LNCaP clone FGC (cell line): ENCODE measurements around the gene ABCC5.
"Not testable (repeated sequence)": the region's sequence is repeated elsewhere in the genome, so short reads cannot be mapped to it uniquely, and the experiment has no call there.

Source experiments
- DNase-seq: peaks from one replicate; pipeline ENCODE4 v3.0.0-alpha.2; 2011; ENCODE audit warnings: low read depth
- H3K4me3 ChIP-seq: 2 replicates; pipeline ENCODE4 v1.5.1; 2011; ENCODE audit warnings: mild to moderate bottlenecking, low read depth, low read length, control low read depth
- TF ChIP-seq, protein P1 (sequence below): IDR thresholded peaks from 2 replicates; pipeline ENCODE4 v1.5.1; 2012; ENCODE audit warnings: mild to moderate bottlenecking; ENCODE audit not compliant: control insufficient read depth, insufficient read depth; ENCODE audit errors: extremely low read depth

The ABCC5 gene

GRCh38 chr3:184050217-184050847 is 32.6 kb upstream of the ABCC5 start:
- peak; percentile 93 for DNase-seq
- TF ChIP-seq, protein P1, sequence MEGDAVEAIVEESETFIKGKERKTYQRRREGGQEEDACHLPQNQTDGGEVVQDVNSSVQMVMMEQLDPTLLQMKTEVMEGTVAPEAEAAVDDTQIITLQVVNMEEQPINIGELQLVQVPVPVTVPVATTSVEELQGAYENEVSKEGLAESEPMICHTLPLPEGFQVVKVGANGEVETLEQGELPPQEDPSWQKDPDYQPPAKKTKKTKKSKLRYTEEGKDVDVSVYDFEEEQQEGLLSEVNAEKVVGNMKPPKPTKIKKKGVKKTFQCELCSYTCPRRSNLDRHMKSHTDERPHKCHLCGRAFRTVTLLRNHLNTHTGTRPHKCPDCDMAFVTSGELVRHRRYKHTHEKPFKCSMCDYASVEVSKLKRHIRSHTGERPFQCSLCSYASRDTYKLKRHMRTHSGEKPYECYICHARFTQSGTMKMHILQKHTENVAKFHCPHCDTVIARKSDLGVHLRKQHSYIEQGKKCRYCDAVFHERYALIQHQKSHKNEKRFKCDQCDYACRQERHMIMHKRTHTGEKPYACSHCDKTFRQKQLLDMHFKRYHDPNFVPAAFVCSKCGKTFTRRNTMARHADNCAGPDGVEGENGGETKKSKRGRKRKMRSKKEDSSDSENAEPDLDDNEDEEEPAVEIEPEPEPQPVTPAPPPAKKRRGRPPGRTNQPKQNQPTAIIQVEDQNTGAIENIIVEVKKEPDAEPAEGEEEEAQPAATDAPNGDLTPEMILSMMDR = no peak
- H3K4me3 ChIP-seq = no peak overlapping the region

GRCh38 chr3:184045995-184046394 is 28.3 kb upstream of the ABCC5 start:
- DNase-seq = no peak
- H3K4me3 ChIP-seq = no peak overlapping the region
- TF ChIP-seq, protein P1 = no peak

DNA sequence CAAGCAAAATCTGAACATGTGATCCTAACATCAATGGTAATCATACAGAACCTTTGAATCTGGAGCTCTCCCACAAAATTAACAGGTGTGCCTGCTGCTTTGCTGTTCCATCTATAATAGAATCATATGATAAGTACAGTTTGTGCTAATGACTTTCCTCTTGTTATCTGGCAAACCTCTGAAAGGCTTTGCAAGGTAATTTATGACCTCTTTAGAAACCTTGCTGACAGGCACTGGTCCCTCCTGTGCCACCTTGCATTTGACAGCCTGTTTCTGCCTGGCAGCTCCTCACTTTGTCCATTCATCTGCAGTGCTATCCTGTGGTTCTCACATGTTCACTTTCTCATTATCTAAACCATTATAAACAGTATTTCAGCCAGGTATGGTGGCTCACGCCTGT is 24.9 kb upstream of the ABCC5 start:
- no peak overlapping the region for H3K4me3 ChIP-seq
- no peak for DNase-seq
- TF ChIP-seq, protein P1 = no peak

DNA sequence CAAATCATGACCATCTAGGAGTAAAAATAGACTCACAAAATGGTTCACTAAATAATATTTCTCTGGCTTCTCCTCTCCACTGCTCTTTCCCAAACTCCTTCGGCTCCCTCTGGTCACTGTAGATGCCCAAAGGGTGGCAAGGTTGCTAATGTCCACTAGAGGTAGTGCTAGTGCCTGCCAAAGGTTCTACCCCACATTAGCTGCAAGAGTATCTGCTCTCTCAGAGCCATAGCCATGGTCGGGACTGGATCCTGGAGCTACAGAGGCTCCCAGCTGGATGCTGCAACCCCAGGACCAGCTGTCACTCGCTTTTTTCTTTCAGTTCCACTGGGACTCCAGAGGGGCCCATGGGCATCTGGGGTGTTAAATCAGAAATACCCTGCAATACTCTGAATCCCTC is 22.3 kb upstream of the ABCC5 start:
- TF ChIP-seq, protein P1 = peak; percentile 69
- H3K4me3 ChIP-seq = no peak overlapping the region
- peak; percentile 33 for DNase-seq

DNA sequence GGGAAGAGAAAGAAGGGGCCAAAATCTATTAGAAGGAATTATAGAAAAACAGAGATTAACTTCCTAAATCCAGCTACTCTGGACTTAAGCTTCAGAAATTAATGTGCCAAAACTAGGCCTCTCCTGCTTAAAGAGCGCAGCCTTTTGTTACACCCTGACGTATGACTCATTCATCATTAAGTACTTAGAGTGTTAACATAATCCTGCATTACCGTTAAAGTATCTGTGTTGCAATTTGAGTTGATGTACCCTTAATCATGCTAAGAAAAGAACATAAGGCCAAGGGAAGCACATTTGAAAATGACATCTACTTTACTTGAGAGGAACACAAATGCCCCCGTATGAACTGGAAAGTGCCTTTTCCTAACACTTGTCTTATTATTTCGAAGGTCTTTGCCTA is 21.7 kb upstream of the ABCC5 start:
- H3K4me3 ChIP-seq = no peak overlapping the region
- TF ChIP-seq, protein P1 = no peak
- DNase-seq = no peak

DNA sequence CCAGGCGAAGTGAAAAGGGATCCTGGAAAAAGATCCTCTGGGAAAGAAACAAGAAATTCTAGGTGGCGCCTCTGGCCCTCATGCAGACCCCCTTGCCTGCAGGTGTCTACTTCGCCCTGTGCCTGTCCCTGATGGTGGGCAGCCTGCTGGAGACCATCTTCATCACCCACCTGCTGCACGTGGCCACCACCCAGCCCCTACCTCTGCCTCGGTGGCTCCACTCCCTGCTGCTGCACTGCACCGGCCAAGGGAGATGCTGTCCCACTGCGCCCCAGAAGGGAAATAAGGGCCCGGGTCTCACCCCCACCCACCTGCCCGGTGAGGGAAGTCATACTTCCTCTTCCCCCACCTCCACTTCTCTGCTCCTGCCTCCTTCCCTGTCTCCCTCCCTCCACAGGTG is 20.6 kb upstream of the ABCC5 start:
- not testable (repeated sequence) for H3K4me3 ChIP-seq, DNase-seq

GRCh38 chr3:184037816-184038215 is 20.1 kb upstream of the ABCC5 start:
- H3K4me3 ChIP-seq = no peak overlapping the region
- no peak for DNase-seq
- TF ChIP-seq, protein P1 = no peak; the same call in 1 of the 2 replicates
